Neural progenitor cell (in vitro differentiated cells): Measurements from ENCODE around the gene ZNF888. TPM values are rescaled to one million over a fixed set of nuclear protein-coding genes. Genes with fewer than 3 reads are reported as not detected.

Source experiments
- DNase-seq: peaks from one replicate; pipeline ENCODE4 v3.0.0-alpha.2; 2016; ENCODE audit warnings: low spot score
- H2AFZ ChIP-seq: fragments of 200-600 bp; sonication (generic); replicated peaks from 2 replicates; pipeline ENCODE4 v1.6.1; 2016; ENCODE audit warnings: antibody characterized with exemption
- H3F3A ChIP-seq: fragments of 200-600 bp; sonication (generic); 2 replicates; pipeline ENCODE4 v1.6.1; 2016; ENCODE audit warnings: antibody characterized with exemption, low read depth
- H3K27ac ChIP-seq: fragments of 200-600 bp; sonication (generic); 2 replicates; pipeline ENCODE4 v1.5.1; 2016; ENCODE audit warnings: mild to moderate bottlenecking
- H3K27me3 ChIP-seq: fragments of 200-600 bp; sonication (generic); 2 replicates; pipeline ENCODE4 v1.6.1; 2016; ENCODE audit warnings: mild to moderate bottlenecking, moderate library complexity
- H3K36me3 ChIP-seq: fragments of 200-600 bp; sonication (generic); 2 replicates; pipeline ENCODE4 v1.5.1; 2016
- H3K4me1 ChIP-seq: fragments of 200-600 bp; sonication (generic); 2 replicates; pipeline ENCODE4 v1.6.1; 2016; ENCODE audit warnings: mixed run types
- H3K4me2 ChIP-seq: fragments of 200-600 bp; sonication (generic); 2 replicates; pipeline ENCODE4 v1.6.1; 2016
- H3K4me3 ChIP-seq: fragments of 200-600 bp; sonication (generic); 2 replicates; pipeline ENCODE4 v1.5.1; 2016
- H3K79me2 ChIP-seq: fragments of 200-600 bp; sonication (generic); 2 replicates; pipeline ENCODE4 v1.6.1; 2016; ENCODE audit warnings: low read depth
- H3K9ac ChIP-seq: fragments of 200-600 bp; sonication (generic); 2 replicates; pipeline ENCODE4 v1.6.1; 2016
- H3K9me3 ChIP-seq: fragments of 200-600 bp; sonication (generic); 2 replicates; pipeline ENCODE4 v1.5.1; 2016; ENCODE audit warnings: low read depth
- H4K20me1 ChIP-seq: fragments of 200-600 bp; sonication (generic); 2 replicates; pipeline ENCODE4 v1.6.1; 2016; ENCODE audit warnings: low read depth
- H3K27ac Mint-ChIP-seq: 3 replicates; pipeline ENCODE4 v1.8.0; 2021; ENCODE audit warnings: mixed read lengths
- H3K27me3 Mint-ChIP-seq: 2 replicates; pipeline ENCODE4 v1.8.0; 2022; ENCODE audit warnings: low read depth, mild to moderate bottlenecking, inconsistent platforms, moderate library complexity, mixed read lengths; ENCODE audit not compliant: insufficient read depth
- H3K36me3 Mint-ChIP-seq: 3 replicates; pipeline ENCODE4 v1.8.0; 2021; ENCODE audit warnings: mixed read lengths
- H3K4me1 Mint-ChIP-seq: 3 replicates; pipeline ENCODE4 v1.8.0; 2021; ENCODE audit warnings: mixed read lengths
- H3K4me3 Mint-ChIP-seq: 3 replicates; pipeline ENCODE4 v1.8.0; 2021; ENCODE audit warnings: mild to moderate bottlenecking, moderate library complexity, mixed read lengths
- H3K9me3 Mint-ChIP-seq: 3 replicates; pipeline ENCODE4 v1.8.0; 2020; ENCODE audit warnings: mixed read lengths
- EZH2 ChIP-seq: fragments of 200-600 bp; sonication (generic); IDR thresholded peaks from 2 replicates; pipeline ENCODE4 v1.6.1; 2017; ENCODE audit warnings: antibody characterized with exemption, mild to moderate bottlenecking, moderate library complexity
- EZH2phosphoT487 ChIP-seq: fragments of 200-600 bp; sonication (generic); IDR thresholded peaks from 2 replicates; pipeline ENCODE4 v1.6.1; 2017; ENCODE audit warnings: antibody characterized with exemption
- total RNA-seq: library from RNA; depleted of rRNA; stranded (reverse); fragments of >200 nt; gene quantifications from 2 replicates; pipeline ENCODE4 v1.2.3, GENCODE V29; 2015; ENCODE audit warnings: low replicate concordance
- TF ChIP-seq, protein P1 (sequence below): fragments of 200-600 bp; sonication (generic); IDR thresholded peaks from 2 replicates; pipeline ENCODE4 v1.5.1; 2017; ENCODE audit warnings: antibody characterized with exemption, mild to moderate bottlenecking

Gene ZNF888
- total RNA-seq, 1 donor from 2014 or later, result 11.6 TPM

DNA sequence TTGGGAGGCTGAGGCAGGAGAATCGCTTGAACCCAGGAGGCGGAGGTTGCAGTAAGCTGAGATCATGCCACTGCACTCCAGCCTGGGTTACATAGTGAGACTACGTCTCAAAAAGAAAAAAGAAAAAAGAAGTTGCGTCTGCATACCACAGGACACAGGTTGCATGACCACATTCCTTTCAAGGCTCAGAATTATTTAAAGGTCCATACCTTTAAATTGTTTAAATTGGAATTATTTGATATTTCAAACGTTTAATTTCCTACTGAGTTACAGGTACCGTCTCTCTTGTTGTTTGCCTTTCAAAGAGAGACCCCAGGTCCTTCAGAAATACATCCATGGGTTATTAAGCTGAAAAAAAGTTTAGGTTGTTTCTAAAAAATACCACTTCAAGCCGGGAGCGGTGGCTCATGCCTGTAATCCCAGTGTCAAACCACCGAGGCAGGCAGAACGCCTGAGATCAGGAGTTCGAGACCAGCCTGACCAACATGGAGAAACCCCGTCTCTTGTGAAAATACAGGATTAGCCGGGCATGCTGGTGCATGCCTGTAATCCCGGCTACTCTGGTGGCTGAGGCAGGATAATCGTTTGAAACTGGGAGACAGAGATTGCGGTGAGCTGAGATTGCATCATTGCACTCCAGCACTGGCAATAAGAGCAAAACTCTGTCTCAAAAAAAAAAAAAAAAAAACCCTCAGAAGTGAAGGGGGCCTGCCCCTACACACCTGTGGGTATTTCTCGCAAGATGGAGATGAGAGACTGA is 20.8 kb upstream of the ZNF888 start:
- no peaks in the 10 kb centered on the region for H4K20me1 ChIP-seq
- peaks cover 15% of the 10 kb centered on the region for H3K27me3 Mint-ChIP-seq
- no peak overlapping the region for H2AFZ ChIP-seq
- peaks cover 1% of the 10 kb centered on the region for H3K36me3 ChIP-seq
- no peak overlapping the region for H3K27ac Mint-ChIP-seq
- H3K27me3 ChIP-seq, result no peaks in the 10 kb centered on the region
- H3K4me2 ChIP-seq, result no peak overlapping the region
- peaks cover 10% of the 10 kb centered on the region for H3K4me1 Mint-ChIP-seq
- peaks cover 54% of the 10 kb centered on the region for H3F3A ChIP-seq
- H3K9ac ChIP-seq, result no peak overlapping the region
- H3K4me3 Mint-ChIP-seq, result no peak overlapping the region
- TF ChIP-seq, protein P1, sequence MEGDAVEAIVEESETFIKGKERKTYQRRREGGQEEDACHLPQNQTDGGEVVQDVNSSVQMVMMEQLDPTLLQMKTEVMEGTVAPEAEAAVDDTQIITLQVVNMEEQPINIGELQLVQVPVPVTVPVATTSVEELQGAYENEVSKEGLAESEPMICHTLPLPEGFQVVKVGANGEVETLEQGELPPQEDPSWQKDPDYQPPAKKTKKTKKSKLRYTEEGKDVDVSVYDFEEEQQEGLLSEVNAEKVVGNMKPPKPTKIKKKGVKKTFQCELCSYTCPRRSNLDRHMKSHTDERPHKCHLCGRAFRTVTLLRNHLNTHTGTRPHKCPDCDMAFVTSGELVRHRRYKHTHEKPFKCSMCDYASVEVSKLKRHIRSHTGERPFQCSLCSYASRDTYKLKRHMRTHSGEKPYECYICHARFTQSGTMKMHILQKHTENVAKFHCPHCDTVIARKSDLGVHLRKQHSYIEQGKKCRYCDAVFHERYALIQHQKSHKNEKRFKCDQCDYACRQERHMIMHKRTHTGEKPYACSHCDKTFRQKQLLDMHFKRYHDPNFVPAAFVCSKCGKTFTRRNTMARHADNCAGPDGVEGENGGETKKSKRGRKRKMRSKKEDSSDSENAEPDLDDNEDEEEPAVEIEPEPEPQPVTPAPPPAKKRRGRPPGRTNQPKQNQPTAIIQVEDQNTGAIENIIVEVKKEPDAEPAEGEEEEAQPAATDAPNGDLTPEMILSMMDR, result no peak
- TF ChIP-seq EZH2phosphoT487 (no peak), EZH2 (no peak)
- H3K79me2 ChIP-seq, result peaks cover 18% of the 10 kb centered on the region
- peaks cover 19% of the 10 kb centered on the region for H3K36me3 Mint-ChIP-seq
- H3K4me3 ChIP-seq, result no peak overlapping the region
- peaks cover 11% of the 10 kb centered on the region for H3K4me1 ChIP-seq
- H3K27ac ChIP-seq, result no peak overlapping the region
- H3K9me3 Mint-ChIP-seq, result peaks cover 39% of the 10 kb centered on the region
- no peak for DNase-seq
- peaks cover 5% of the 10 kb centered on the region for H3K9me3 ChIP-seq

DNA sequence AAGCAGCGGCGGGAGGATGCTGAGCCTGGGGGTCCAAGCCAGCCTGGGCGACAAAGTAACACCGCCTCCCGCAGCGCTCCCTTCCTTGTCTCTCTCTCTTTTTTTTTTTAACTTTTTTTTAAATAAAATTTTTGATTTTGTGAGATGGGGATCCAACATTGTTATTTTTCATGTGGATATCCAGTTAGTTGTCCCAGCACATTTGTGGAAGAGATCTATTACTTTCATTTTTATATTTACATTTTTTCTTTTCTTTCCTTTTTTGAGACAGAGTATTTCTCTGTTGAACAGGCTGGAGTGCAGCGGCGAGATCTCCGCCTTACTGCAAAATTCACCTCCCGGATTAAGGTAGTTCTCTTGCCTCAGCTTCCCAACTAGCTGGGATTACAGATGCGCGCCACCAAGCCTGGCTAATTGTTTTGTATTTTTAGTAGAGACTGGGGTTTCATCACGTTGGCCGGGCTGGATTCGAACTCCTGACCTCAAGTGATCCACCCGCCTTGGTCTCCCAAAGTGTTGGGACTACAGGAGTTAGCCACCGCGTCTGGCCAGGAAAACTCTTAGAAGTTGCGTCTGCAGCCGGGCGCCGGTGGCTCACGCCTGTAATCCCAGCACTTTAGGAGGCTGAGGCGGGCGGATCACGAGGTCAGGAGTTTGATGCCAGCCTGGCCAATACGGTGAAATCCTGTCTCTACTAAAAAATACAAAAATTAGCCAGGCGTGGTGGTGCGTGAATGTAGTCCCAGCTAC is 20.1 kb upstream of the ZNF888 start:
- no peak overlapping the region for H3K27ac ChIP-seq
- peaks cover 15% of the 10 kb centered on the region for H3K27me3 Mint-ChIP-seq
- H3K27ac Mint-ChIP-seq, result no peak overlapping the region
- peaks cover 10% of the 10 kb centered on the region for H3K4me1 Mint-ChIP-seq
- TF ChIP-seq EZH2 (no peak), EZH2phosphoT487 (no peak)
- TF ChIP-seq, protein P1, result no peak
- no peaks in the 10 kb centered on the region for H3K36me3 ChIP-seq
- no peak overlapping the region for H3K9ac ChIP-seq
- H3K9me3 ChIP-seq, result peaks cover 4% of the 10 kb centered on the region
- no peaks in the 10 kb centered on the region for H3K27me3 ChIP-seq
- peaks cover 25% of the 10 kb centered on the region for H3K79me2 ChIP-seq
- H3K4me3 ChIP-seq, result peak overlapping the region; percentile 98
- H2AFZ ChIP-seq, result no peak overlapping the region
- peak overlapping the region; percentile 79 for H3K4me2 ChIP-seq
- no peak for DNase-seq
- H3K9me3 Mint-ChIP-seq, result peaks cover 43% of the 10 kb centered on the region
- H3K4me3 Mint-ChIP-seq, result peak overlapping the region; percentile 90
- peaks cover 2% of the 10 kb centered on the region for H4K20me1 ChIP-seq
- peaks cover 26% of the 10 kb centered on the region for H3K36me3 Mint-ChIP-seq
- H3K4me1 ChIP-seq, result peaks cover 11% of the 10 kb centered on the region
- peaks cover 54% of the 10 kb centered on the region for H3F3A ChIP-seq

DNA sequence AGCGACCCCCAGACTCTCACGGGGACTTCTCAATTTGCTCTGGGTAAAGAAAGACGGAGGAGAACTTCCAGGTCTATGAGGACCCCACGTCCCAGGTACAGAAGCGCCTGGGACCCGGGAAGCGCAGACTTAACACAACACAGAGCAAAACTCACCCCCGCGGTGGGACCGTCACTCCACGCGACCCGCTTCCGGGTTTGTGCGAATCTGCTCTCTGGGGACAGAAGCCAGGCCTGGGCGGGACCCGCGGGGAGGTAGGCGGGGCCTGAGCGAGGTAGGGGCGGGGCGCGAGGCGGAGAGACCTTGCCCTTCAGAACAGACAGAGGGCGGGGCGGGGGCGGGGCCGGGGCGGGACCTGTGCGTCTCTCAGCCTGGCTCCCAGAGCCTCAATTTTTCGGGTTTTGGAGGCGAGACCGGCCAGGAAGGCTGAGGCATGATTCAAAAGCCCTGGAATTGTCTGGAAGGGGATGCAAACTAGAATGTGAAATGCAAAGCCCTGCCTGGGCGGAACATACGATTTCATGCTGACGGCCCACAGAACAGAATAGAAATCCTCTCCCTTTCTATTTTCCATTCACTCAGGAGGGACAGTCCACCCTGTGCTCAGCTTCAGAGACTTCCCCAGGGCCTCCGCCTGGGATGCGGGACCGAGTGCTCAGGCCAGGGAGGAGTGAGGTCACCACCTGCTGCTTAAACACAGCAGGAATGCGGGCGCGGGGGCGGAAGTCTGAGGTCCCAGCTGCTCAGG is 19.3 kb upstream of the ZNF888 start:
- peak; percentile 87 for DNase-seq
- Mint-ChIP-seq H3K36me3 (peaks cover 21% of the 10 kb centered on the region), H3K4me3 (peak overlapping the region; percentile 90), H3K27me3 (peaks cover 15% of the 10 kb centered on the region), H3K4me1 (peaks cover 10% of the 10 kb centered on the region), H3K9me3 (peaks cover 38% of the 10 kb centered on the region), H3K27ac (no peak overlapping the region)
- H3K4me1 ChIP-seq, result peaks cover 11% of the 10 kb centered on the region
- no peak overlapping the region for H3K9ac ChIP-seq
- no peaks in the 10 kb centered on the region for H3K36me3 ChIP-seq
- H3K4me3 ChIP-seq, result peak overlapping the region; percentile 98
- TF ChIP-seq EZH2 (no peak), EZH2phosphoT487 (no peak)
- TF ChIP-seq, protein P1, result no peak
- H2AFZ ChIP-seq, result peak overlapping the region; percentile 98
- H3K9me3 ChIP-seq, result no peaks in the 10 kb centered on the region
- peaks cover 54% of the 10 kb centered on the region for H3F3A ChIP-seq
- H3K4me2 ChIP-seq, result peak overlapping the region; percentile 79
- no peak overlapping the region for H3K27ac ChIP-seq
- H3K27me3 ChIP-seq, result no peaks in the 10 kb centered on the region
- peaks cover 27% of the 10 kb centered on the region for H3K79me2 ChIP-seq
- peaks cover 2% of the 10 kb centered on the region for H4K20me1 ChIP-seq
